ENCODE measurements around the gene ING3.
A peak's percentile ranks its signal among the peaks of the same experiment; 100 is the strongest.
"Not testable (repeated sequence)": the region's sequence is repeated elsewhere in the genome, so short reads cannot be mapped to it uniquely, and the experiment has no call there.

ING3 gene

GRCh38 chr7:121000081-121000983 lies 49.8 kb downstream of the ING3 start:
- Histone ChIP-seq H3K9me3 (ENCODE audit: control insufficient read depth in 5 of 5, low read length in 5 of 5) (no peaks in the 10 kb centered on the region), H3K27ac (ENCODE audit: low read depth, low read length) (peak overlapping the region; percentile 39), H3K9ac (ENCODE audit: low read length in 5 of 5) (peak overlapping the region in 2 of 5 donors; percentile 9 to 50), H3K4me3 (ENCODE audit: low read depth in 1 of 5, low read length in 5 of 5) (peak overlapping the region; percentile 14 to 34 (median 31)), H3K4me1 (ENCODE audit: control insufficient read depth in 5 of 5, insufficient read depth in 5 of 5, low read length in 5 of 5) (peaks cover 4 to 62% (median 55%) of the 10 kb centered on the region in 5 donors), H3K36me3 (ENCODE audit: control insufficient read depth in 5 of 5, insufficient read depth in 5 of 5, low read length in 5 of 5) (peaks cover 0 to 5% (median 0%) of the 10 kb centered on the region in 5 donors), H3K27me3 (ENCODE audit: control insufficient read depth in 5 of 5, insufficient read depth in 4 of 5, low read length in 5 of 5) (no peaks in the 10 kb centered on the region)

GRCh38 chr7:121001234-121001906 lies 50.8 kb downstream of the ING3 start:
- H3K4me1 ChIP-seq (ENCODE audit: control insufficient read depth in 5 of 5, insufficient read depth in 5 of 5, low read length in 5 of 5): peaks cover 4 to 58% (median 46%) of the 10 kb centered on the region in 5 donors

GRCh38 chr7:121002048-121002756 lies 51.6 kb downstream of the ING3 start:
- peaks cover 0 to 57% (median 46%) of the 10 kb centered on the region in 5 donors for H3K4me1 ChIP-seq (ENCODE audit: control insufficient read depth in 5 of 5, insufficient read depth in 5 of 5, low read length in 5 of 5)
- peak overlapping the region; percentile 18 for H3K27ac ChIP-seq (ENCODE audit: low read depth, low read length)

More at GRCh38 chr7:121001234-121001906, 50.8 kb downstream of the ING3 start:
- H3K27me3 ChIP-seq (ENCODE audit: control insufficient read depth in 5 of 5, insufficient read depth in 4 of 5, low read length in 5 of 5): no peaks in the 10 kb centered on the region
- H3K4me3 ChIP-seq (ENCODE audit: low read depth in 1 of 5, low read length in 5 of 5): no peak overlapping the region
- peaks cover 0 to 5% (median 0%) of the 10 kb centered on the region in 5 donors for H3K36me3 ChIP-seq (ENCODE audit: control insufficient read depth in 5 of 5, insufficient read depth in 5 of 5, low read length in 5 of 5)
- H3K9me3 ChIP-seq (ENCODE audit: control insufficient read depth in 5 of 5, low read length in 5 of 5): no peaks in the 10 kb centered on the region
- peak overlapping the region; percentile 18 for H3K27ac ChIP-seq (ENCODE audit: low read depth, low read length)
- H3K9ac ChIP-seq (ENCODE audit: low read length in 5 of 5): no peak overlapping the region

GRCh38 chr7:121002757-121003200 lies 52.2 kb downstream of the ING3 start:
- H3K4me1 ChIP-seq (ENCODE audit: control insufficient read depth in 5 of 5, insufficient read depth in 5 of 5, low read length in 5 of 5): peaks cover 0 to 54% (median 46%) of the 10 kb centered on the region in 5 donors
- H3K27ac ChIP-seq (ENCODE audit: low read depth, low read length): peak overlapping the region; percentile 18

More at GRCh38 chr7:121002048-121002756, 51.6 kb downstream of the ING3 start:
- H3K9me3 ChIP-seq (ENCODE audit: control insufficient read depth in 5 of 5, low read length in 5 of 5): no peaks in the 10 kb centered on the region
- peaks cover 0 to 5% (median 0%) of the 10 kb centered on the region in 5 donors for H3K36me3 ChIP-seq (ENCODE audit: control insufficient read depth in 5 of 5, insufficient read depth in 5 of 5, low read length in 5 of 5)
- no peaks in the 10 kb centered on the region for H3K27me3 ChIP-seq (ENCODE audit: control insufficient read depth in 5 of 5, insufficient read depth in 4 of 5, low read length in 5 of 5)
- H3K9ac ChIP-seq (ENCODE audit: low read length in 5 of 5): peak overlapping the region in 1 of 5 donors; percentile 37
- no peak overlapping the region for H3K4me3 ChIP-seq (ENCODE audit: low read depth in 1 of 5, low read length in 5 of 5)

GRCh38 chr7:121003986-121004685 lies 53.6 kb downstream of the ING3 start:
- Histone ChIP-seq H3K9me3 (ENCODE audit: control insufficient read depth in 5 of 5, low read length in 5 of 5) (no peaks in the 10 kb centered on the region), H3K4me3 (ENCODE audit: low read depth in 1 of 5, low read length in 5 of 5) (no peak overlapping the region), H3K36me3 (ENCODE audit: control insufficient read depth in 5 of 5, insufficient read depth in 5 of 5, low read length in 5 of 5) (no peaks in the 10 kb centered on the region), H3K4me1 (ENCODE audit: control insufficient read depth in 5 of 5, insufficient read depth in 5 of 5, low read length in 5 of 5) (peaks cover 0 to 43% (median 41%) of the 10 kb centered on the region in 5 donors), H3K27me3 (ENCODE audit: control insufficient read depth in 5 of 5, insufficient read depth in 4 of 5, low read length in 5 of 5) (no peaks in the 10 kb centered on the region), H3K9ac (ENCODE audit: low read length in 5 of 5) (no peak overlapping the region), H3K27ac (ENCODE audit: low read depth, low read length) (no peak overlapping the region)

More at GRCh38 chr7:121002757-121003200, 52.2 kb downstream of the ING3 start:
- Histone ChIP-seq H3K9ac (ENCODE audit: low read length in 5 of 5) (no peak overlapping the region), H3K4me3 (ENCODE audit: low read depth in 1 of 5, low read length in 5 of 5) (no peak overlapping the region), H3K36me3 (ENCODE audit: control insufficient read depth in 5 of 5, insufficient read depth in 5 of 5, low read length in 5 of 5) (peaks cover 0 to 5% (median 0%) of the 10 kb centered on the region in 5 donors), H3K27me3 (ENCODE audit: control insufficient read depth in 5 of 5, insufficient read depth in 4 of 5, low read length in 5 of 5) (no peaks in the 10 kb centered on the region), H3K9me3 (ENCODE audit: control insufficient read depth in 5 of 5, low read length in 5 of 5) (no peaks in the 10 kb centered on the region)

GRCh38 chr7:121005058-121005457 lies 54.5 kb downstream of the ING3 start:
- H3K27ac ChIP-seq (ENCODE audit: low read depth, low read length); H3K36me3 ChIP-seq (ENCODE audit: control insufficient read depth in 5 of 5, insufficient read depth in 5 of 5, low read length in 5 of 5); H3K9me3 ChIP-seq (ENCODE audit: control insufficient read depth in 5 of 5, low read length in 5 of 5); H3K9ac ChIP-seq (ENCODE audit: low read length in 5 of 5); H3K4me3 ChIP-seq (ENCODE audit: low read depth in 1 of 5, low read length in 5 of 5); H3K27me3 ChIP-seq (ENCODE audit: control insufficient read depth in 5 of 5, insufficient read depth in 4 of 5, low read length in 5 of 5): not testable (repeated sequence)
- peaks cover 0 to 35% (median 31%) of the 10 kb centered on the region in 5 donors for H3K4me1 ChIP-seq (ENCODE audit: control insufficient read depth in 5 of 5, insufficient read depth in 5 of 5, low read length in 5 of 5)

GRCh38 chr7:121005996-121006584 lies 55.5 kb downstream of the ING3 start:
- no peak overlapping the region for H3K4me3 ChIP-seq (ENCODE audit: low read depth in 1 of 5, low read length in 5 of 5)
- H3K4me1 ChIP-seq (ENCODE audit: control insufficient read depth in 5 of 5, insufficient read depth in 5 of 5, low read length in 5 of 5): peaks cover 0 to 25% (median 22%) of the 10 kb centered on the region in 5 donors
- no peak overlapping the region for H3K9ac ChIP-seq (ENCODE audit: low read length in 5 of 5)
- no peak overlapping the region for H3K27ac ChIP-seq (ENCODE audit: low read depth, low read length)
- no peaks in the 10 kb centered on the region for H3K36me3 ChIP-seq (ENCODE audit: control insufficient read depth in 5 of 5, insufficient read depth in 5 of 5, low read length in 5 of 5)
- H3K9me3 ChIP-seq (ENCODE audit: control insufficient read depth in 5 of 5, low read length in 5 of 5): no peaks in the 10 kb centered on the region
- H3K27me3 ChIP-seq (ENCODE audit: control insufficient read depth in 5 of 5, insufficient read depth in 4 of 5, low read length in 5 of 5): no peaks in the 10 kb centered on the region

GRCh38 chr7:121006711-121007315 lies 56.2 kb downstream of the ING3 start:
- Histone ChIP-seq H3K27me3 (ENCODE audit: control insufficient read depth in 5 of 5, insufficient read depth in 4 of 5, low read length in 5 of 5) (no peaks in the 10 kb centered on the region), H3K9ac (ENCODE audit: low read length in 5 of 5) (no peak overlapping the region), H3K4me3 (ENCODE audit: low read depth in 1 of 5, low read length in 5 of 5) (no peak overlapping the region), H3K4me1 (ENCODE audit: control insufficient read depth in 5 of 5, insufficient read depth in 5 of 5, low read length in 5 of 5) (peaks cover 0 to 20% (median 19%) of the 10 kb centered on the region in 5 donors), H3K36me3 (ENCODE audit: control insufficient read depth in 5 of 5, insufficient read depth in 5 of 5, low read length in 5 of 5) (no peaks in the 10 kb centered on the region), H3K27ac (ENCODE audit: low read depth, low read length) (no peak overlapping the region), H3K9me3 (ENCODE audit: control insufficient read depth in 5 of 5, low read length in 5 of 5) (no peaks in the 10 kb centered on the region)

- Histone ChIP-seq H3K36me3 (ENCODE audit: control insufficient read depth in 5 of 5, insufficient read depth in 5 of 5, low read length in 5 of 5) (no peaks in the 10 kb centered on the region), H3K4me1 (ENCODE audit: control insufficient read depth in 5 of 5, insufficient read depth in 5 of 5, low read length in 5 of 5) (peaks cover 2 to 29% (median 22%) of the 10 kb centered on the region in 5 donors), H3K9me3 (ENCODE audit: control insufficient read depth in 5 of 5, low read length in 5 of 5) (no peaks in the 10 kb centered on the region), H3K4me3 (ENCODE audit: low read depth in 1 of 5, low read length in 5 of 5) (no peak overlapping the region), H3K27me3 (ENCODE audit: control insufficient read depth in 5 of 5, insufficient read depth in 4 of 5, low read length in 5 of 5) (no peaks in the 10 kb centered on the region), H3K27ac (ENCODE audit: low read depth, low read length) (no peak overlapping the region), H3K9ac (ENCODE audit: low read length in 5 of 5) (no peak overlapping the region)
Measured at GRCh38 chr7:121008816-121009215, 58.2 kb downstream of the ING3 start.

All from subcutaneous abdominal adipose tissue (tissue), 5 donors.